Measurements from ENCODE around the gene TBC1D19. TPM values are rescaled to one million over a fixed set of nuclear protein-coding genes. Genes with fewer than 3 reads are reported as not detected.
A peak's percentile ranks its signal among the peaks of the same experiment; 100 is the strongest.

TBC1D19 gene
- total and polyA plus RNA-seq, 9 of the 15 experiments (the other 6 are each of a cell fraction or from before 2014, with no cell fraction given) = 0.73 to 5.6 (median 3.7) TPM

DNA sequence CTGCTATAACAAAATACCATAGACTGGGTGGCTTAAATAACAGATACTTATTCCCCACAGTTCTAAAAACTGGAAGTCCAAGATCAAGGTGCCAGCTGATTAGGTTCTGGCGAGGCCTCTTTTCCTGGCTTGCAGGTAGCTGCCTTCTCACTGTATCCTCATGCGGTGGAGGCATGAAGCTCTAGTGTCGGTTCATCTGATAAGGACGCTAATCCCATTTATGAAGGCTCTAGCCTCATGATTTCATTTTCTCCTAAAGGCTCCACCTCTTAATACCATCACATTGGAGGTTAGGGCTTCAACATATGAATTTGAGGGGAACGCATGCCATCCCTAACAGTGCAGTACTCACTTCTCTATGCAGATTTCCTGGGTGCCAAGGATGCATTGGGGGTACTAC lies 218.9 kb downstream of the TBC1D19 start:
- 22% methylated on average over 5 of the region's 5 CpGs for WGBS (ENCODE audit: insufficient coverage, low coverage, missing lambda C conversion rate)
- DNase-seq (ENCODE audit: extremely low read depth in 1 of 4, low spot score in 3 of 4) (peak in 1 of 4 experiments; percentile 25), ATAC-seq (peak; percentile 60; the same call in 2 of the 3 replicates), FAIRE-seq (no peak)
- no peak overlapping the region for H3K27ac ChIP-seq (ENCODE audit: extremely low read depth, low read depth, low read length)
- no peak overlapping the region for H3K9ac ChIP-seq (ENCODE audit: insufficient read depth in 1 of 2, low read depth in 2 of 2, low read length in 2 of 2)
- in situ Hi-C loops (cut with MboI) = no loop called here
- H3K4me2 ChIP-seq (ENCODE audit: insufficient read depth, low read length) = no peak overlapping the region
- BruUV-seq (replicated peaks) = no TSS peak
- H3K36me3 ChIP-seq (ENCODE audit: control insufficient read depth, insufficient read depth, low read length) = no peaks in the 10 kb centered on the region
- H2AFZ ChIP-seq (ENCODE audit: low read depth, low read length) = no peak overlapping the region
- peaks cover 0 to 4% of the 10 kb centered on the region in 2 experiments; a peak in 3 of 5 replicates for H3K4me1 ChIP-seq (replicated peaks in 1 of 2; ENCODE audit: control insufficient read depth in 2 of 2, insufficient read depth in 2 of 2, low read length in 2 of 2)
- H3K27me3 ChIP-seq (ENCODE audit: control insufficient read depth in 2 of 2, insufficient read depth in 2 of 2, low read length in 2 of 2) = no peaks in the 10 kb centered on the region
- no peaks in the 10 kb centered on the region for H3K79me2 ChIP-seq (ENCODE audit: control insufficient read depth, insufficient read depth, low read length)
- ChIA-PET POLR2A (no interaction called here), CTCF (ENCODE audit: low intra/inter-chr PET ratio) (no interaction called here)
- no peaks in the 10 kb centered on the region for H3K9me1 ChIP-seq (ENCODE audit: control insufficient read depth, insufficient read depth, low read length)
- intact Hi-C loops (cut with micrococcal nuclease) = no loop called here
- no peaks in the 10 kb centered on the region for H3K9me3 ChIP-seq (replicated peaks; ENCODE audit: control insufficient read depth, insufficient read depth, low read depth, low read length)
- no peak overlapping the region for H3K4me3 ChIP-seq
- no peaks in the 10 kb centered on the region; the same call in 1 of the 2 replicates for H4K20me1 ChIP-seq (replicated peaks; ENCODE audit: control insufficient read depth, insufficient read depth, low read length)
- TF ChIP-seq, protein P1, sequence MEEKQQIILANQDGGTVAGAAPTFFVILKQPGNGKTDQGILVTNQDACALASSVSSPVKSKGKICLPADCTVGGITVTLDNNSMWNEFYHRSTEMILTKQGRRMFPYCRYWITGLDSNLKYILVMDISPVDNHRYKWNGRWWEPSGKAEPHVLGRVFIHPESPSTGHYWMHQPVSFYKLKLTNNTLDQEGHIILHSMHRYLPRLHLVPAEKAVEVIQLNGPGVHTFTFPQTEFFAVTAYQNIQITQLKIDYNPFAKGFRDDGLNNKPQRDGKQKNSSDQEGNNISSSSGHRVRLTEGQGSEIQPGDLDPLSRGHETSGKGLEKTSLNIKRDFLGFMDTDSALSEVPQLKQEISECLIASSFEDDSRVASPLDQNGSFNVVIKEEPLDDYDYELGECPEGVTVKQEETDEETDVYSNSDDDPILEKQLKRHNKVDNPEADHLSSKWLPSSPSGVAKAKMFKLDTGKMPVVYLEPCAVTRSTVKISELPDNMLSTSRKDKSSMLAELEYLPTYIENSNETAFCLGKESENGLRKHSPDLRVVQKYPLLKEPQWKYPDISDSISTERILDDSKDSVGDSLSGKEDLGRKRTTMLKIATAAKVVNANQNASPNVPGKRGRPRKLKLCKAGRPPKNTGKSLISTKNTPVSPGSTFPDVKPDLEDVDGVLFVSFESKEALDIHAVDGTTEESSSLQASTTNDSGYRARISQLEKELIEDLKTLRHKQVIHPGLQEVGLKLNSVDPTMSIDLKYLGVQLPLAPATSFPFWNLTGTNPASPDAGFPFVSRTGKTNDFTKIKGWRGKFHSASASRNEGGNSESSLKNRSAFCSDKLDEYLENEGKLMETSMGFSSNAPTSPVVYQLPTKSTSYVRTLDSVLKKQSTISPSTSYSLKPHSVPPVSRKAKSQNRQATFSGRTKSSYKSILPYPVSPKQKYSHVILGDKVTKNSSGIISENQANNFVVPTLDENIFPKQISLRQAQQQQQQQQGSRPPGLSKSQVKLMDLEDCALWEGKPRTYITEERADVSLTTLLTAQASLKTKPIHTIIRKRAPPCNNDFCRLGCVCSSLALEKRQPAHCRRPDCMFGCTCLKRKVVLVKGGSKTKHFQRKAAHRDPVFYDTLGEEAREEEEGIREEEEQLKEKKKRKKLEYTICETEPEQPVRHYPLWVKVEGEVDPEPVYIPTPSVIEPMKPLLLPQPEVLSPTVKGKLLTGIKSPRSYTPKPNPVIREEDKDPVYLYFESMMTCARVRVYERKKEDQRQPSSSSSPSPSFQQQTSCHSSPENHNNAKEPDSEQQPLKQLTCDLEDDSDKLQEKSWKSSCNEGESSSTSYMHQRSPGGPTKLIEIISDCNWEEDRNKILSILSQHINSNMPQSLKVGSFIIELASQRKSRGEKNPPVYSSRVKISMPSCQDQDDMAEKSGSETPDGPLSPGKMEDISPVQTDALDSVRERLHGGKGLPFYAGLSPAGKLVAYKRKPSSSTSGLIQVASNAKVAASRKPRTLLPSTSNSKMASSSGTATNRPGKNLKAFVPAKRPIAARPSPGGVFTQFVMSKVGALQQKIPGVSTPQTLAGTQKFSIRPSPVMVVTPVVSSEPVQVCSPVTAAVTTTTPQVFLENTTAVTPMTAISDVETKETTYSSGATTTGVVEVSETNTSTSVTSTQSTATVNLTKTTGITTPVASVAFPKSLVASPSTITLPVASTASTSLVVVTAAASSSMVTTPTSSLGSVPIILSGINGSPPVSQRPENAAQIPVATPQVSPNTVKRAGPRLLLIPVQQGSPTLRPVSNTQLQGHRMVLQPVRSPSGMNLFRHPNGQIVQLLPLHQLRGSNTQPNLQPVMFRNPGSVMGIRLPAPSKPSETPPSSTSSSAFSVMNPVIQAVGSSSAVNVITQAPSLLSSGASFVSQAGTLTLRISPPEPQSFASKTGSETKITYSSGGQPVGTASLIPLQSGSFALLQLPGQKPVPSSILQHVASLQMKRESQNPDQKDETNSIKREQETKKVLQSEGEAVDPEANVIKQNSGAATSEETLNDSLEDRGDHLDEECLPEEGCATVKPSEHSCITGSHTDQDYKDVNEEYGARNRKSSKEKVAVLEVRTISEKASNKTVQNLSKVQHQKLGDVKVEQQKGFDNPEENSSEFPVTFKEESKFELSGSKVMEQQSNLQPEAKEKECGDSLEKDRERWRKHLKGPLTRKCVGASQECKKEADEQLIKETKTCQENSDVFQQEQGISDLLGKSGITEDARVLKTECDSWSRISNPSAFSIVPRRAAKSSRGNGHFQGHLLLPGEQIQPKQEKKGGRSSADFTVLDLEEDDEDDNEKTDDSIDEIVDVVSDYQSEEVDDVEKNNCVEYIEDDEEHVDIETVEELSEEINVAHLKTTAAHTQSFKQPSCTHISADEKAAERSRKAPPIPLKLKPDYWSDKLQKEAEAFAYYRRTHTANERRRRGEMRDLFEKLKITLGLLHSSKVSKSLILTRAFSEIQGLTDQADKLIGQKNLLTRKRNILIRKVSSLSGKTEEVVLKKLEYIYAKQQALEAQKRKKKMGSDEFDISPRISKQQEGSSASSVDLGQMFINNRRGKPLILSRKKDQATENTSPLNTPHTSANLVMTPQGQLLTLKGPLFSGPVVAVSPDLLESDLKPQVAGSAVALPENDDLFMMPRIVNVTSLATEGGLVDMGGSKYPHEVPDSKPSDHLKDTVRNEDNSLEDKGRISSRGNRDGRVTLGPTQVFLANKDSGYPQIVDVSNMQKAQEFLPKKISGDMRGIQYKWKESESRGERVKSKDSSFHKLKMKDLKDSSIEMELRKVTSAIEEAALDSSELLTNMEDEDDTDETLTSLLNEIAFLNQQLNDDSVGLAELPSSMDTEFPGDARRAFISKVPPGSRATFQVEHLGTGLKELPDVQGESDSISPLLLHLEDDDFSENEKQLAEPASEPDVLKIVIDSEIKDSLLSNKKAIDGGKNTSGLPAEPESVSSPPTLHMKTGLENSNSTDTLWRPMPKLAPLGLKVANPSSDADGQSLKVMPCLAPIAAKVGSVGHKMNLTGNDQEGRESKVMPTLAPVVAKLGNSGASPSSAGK (IDR thresholded peaks at IDR 0.05) = 0 out of 2 replicates have a peak, but pooled peaks have one; percentile 12
- TF ChIP-seq ERF (CRISPR knock-in tag; IDR thresholded peaks at IDR 0.05) (no peak), ZNF124 (CRISPR knock-in tag; IDR thresholded peaks at IDR 0.05) (no peak), E2F4 (CRISPR knock-in tag; IDR thresholded peaks at IDR 0.05; ENCODE audit: low read depth) (no peak), L3MBTL2 (IDR thresholded peaks at IDR 0.05) (peak; percentile 31; the same call in 1 of the 2 replicates), YBX1 (IDR thresholded peaks at IDR 0.05) (no peak), ZBTB7A (IDR thresholded peaks at IDR 0.05; ENCODE audit: borderline replicate concordance, control insufficient read depth, low read depth, low read length) (no peak), THRAP3 (IDR thresholded peaks at IDR 0.05; ENCODE audit: borderline replicate concordance) (no peak), CBFA2T3 (IDR thresholded peaks at IDR 0.05) (no peak), PHF20 (IDR thresholded peaks at IDR 0.05; ENCODE audit: partially characterized antibody) (no peak), BHLHE40 (IDR thresholded peaks at IDR 0.05; ENCODE audit: low read length) (no peak)
